Upper lobe of left lung (tissue), 6 donors: Measurements from ENCODE around the gene S100P. TPM values are rescaled to one million over a fixed set of nuclear protein-coding genes. Genes with fewer than 3 reads are reported as not detected.

Experiments used
- ATAC-seq, 2 donors: fragments of 200-7000 bp; cut with Tn5 transposase; one replicate each; pipeline ENCODE4 v1.9.1; 2022; ENCODE audit warnings: mild to moderate bottlenecking in 2 of 2, moderate library complexity in 2 of 2; ENCODE audit not compliant: low FRiP score in 2 of 2
- DNase-seq, 2 donors: peaks; one replicate each; pipeline ENCODE4 v3.0.0-alpha.2; 2019 to 2020
- H3K27ac ChIP-seq, 4 donors: fragments of 200-600 bp; sonication (generic); one replicate each; pipeline ENCODE4 v1.5.1; 2016 to 2019
- H3K27me3 ChIP-seq, 4 donors: fragments of 200-600 bp; sonication (generic); one replicate each; pipeline ENCODE4 v1.5.1; 2017 to 2019
- H3K36me3 ChIP-seq, 4 donors: fragments of 200-600 bp; sonication (generic); one replicate each; pipeline ENCODE4 v1.5.1; 2016 to 2019
- H3K4me1 ChIP-seq, 4 donors: fragments of 200-600 bp; sonication (generic); one replicate each; pipeline ENCODE4 v1.5.1; 2018 to 2019
- H3K4me3 ChIP-seq, 4 donors: fragments of 200-600 bp; sonication (generic); one replicate each; pipeline ENCODE4 v1.5.1; 2017 to 2019; ENCODE audit warnings: mild to moderate bottlenecking in 2 of 4, moderate library complexity in 1 of 4
- H3K9me3 ChIP-seq, 4 donors: fragments of 200-600 bp; sonication (generic); one replicate each; pipeline ENCODE4 v1.5.1; 2018 to 2019
- EP300 ChIP-seq, 4 donors: sonication (generic); formaldehyde crosslinking; IDR thresholded peaks; one replicate each; pipeline ENCODE4 v1.5.1; 2017; ENCODE audit warnings: antibody characterized with exemption in 4 of 4, control low read depth in 2 of 4
- POLR2A ChIP-seq, 4 donors: fragments of 450-650 bp; IDR thresholded peaks; one replicate each; pipeline ENCODE4 v1.5.1; 2016 to 2017; ENCODE audit warnings: antibody characterized with exemption in 4 of 4, mild to moderate bottlenecking in 2 of 4
- POLR2AphosphoS5 ChIP-seq, 2 donors: sonication (generic); formaldehyde crosslinking; IDR thresholded peaks; one replicate each; pipeline ENCODE4 v1.5.1; 2017; ENCODE audit warnings: antibody characterized with exemption in 2 of 2
- WGBS, 2 donors: methylation state at CpG; one replicate each; pipeline ENCODE4 v1.1.5; 2017 to 2018; 5-methylcytosine and 5-hydroxymethylcytosine counted together
- total RNA-seq, 6 donors: library from RNA; depleted of rRNA in 4 of 6; stranded (reverse); fragments of >200 nt in 4 of 6; gene quantifications; one replicate each; pipeline versions ENCODE4 v1.1.0 to v1.2.1, GENCODE V29; 2016 to 2021
- TF ChIP-seq, protein P1 (sequence below), 6 experiments: fragments of 450-650 bp in 4 of 6; fragments of 200-600 bp in 2 of 6; sonication (generic) in 2 of 6; IDR thresholded peaks; one replicate each; pipeline ENCODE4 v1.5.1; 2016 to 2019; ENCODE audit warnings: antibody characterized with exemption in 6 of 6
- donor health status: DM: no; HTN: no; CAD: no; lungs with moderate emphysema.
- donor health status: DM: no; HTN: yes; CAD: no; lungs with severe emphysema.

Gene S100P
- total RNA-seq, 6 donors from 2014 or later, result 4.1 to 22.4 (median 13.3) TPM; not detected in 2

DNA sequence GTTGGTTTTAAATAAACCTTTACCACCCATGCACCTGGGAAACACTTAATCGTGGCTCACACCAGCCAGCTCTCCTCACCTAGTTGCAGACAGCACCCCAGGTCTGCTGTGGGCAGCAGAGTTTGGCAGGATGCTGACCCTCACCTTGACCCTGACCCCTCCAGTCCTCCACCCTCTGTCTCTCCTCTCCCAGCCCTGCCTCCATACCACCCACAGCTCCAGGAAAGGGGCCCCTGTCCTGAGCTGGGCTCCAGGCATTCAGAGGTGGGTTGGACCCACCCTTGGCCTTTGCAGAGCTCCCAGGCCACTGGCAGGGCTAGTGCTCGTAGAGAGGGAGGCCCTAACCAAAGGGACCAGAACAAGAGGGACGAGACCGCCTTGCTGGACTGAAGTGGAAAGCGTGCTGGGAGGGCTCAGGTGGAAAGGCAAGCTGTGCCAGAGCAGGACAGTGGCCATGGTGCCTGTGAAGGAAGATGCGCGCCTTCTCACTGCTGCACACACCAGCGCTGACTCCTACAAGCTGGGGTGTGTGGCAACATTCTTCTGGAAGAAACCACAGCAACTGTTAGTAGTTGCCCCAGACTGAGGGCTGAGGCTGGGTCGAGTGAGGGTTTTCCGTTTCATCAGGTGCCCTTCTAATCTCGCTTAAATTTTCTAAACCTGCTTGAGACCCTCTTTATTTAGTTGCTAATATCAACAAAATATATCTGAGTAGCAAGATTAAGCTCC lies 10.7 kb upstream of the S100P start:
- TF ChIP-seq POLR2A (IDR thresholded peaks at IDR 0.05) (no peak), POLR2AphosphoS5 (IDR thresholded peaks at IDR 0.05) (no peak), EP300 (IDR thresholded peaks at IDR 0.05) (no peak)
- TF ChIP-seq, protein P1, sequence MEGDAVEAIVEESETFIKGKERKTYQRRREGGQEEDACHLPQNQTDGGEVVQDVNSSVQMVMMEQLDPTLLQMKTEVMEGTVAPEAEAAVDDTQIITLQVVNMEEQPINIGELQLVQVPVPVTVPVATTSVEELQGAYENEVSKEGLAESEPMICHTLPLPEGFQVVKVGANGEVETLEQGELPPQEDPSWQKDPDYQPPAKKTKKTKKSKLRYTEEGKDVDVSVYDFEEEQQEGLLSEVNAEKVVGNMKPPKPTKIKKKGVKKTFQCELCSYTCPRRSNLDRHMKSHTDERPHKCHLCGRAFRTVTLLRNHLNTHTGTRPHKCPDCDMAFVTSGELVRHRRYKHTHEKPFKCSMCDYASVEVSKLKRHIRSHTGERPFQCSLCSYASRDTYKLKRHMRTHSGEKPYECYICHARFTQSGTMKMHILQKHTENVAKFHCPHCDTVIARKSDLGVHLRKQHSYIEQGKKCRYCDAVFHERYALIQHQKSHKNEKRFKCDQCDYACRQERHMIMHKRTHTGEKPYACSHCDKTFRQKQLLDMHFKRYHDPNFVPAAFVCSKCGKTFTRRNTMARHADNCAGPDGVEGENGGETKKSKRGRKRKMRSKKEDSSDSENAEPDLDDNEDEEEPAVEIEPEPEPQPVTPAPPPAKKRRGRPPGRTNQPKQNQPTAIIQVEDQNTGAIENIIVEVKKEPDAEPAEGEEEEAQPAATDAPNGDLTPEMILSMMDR (IDR thresholded peaks at IDR 0.05), result no peak
- H3K9me3 ChIP-seq, result no peaks in the 10 kb centered on the region
- WGBS, 2 donors, result 72 to 82% methylated on average over 11 of the region's 11 CpGs
- H3K36me3 ChIP-seq, result peaks cover 0 to 3% (median 0%) of the 10 kb centered on the region in 4 donors
- H3K4me1 ChIP-seq, result peaks cover 0 to 3% (median 1%) of the 10 kb centered on the region in 4 donors
- no peak for ATAC-seq
- no peak overlapping the region for H3K27ac ChIP-seq
- no peak overlapping the region for H3K4me3 ChIP-seq
- no peak for DNase-seq
- H3K27me3 ChIP-seq, result no peaks in the 10 kb centered on the region

DNA sequence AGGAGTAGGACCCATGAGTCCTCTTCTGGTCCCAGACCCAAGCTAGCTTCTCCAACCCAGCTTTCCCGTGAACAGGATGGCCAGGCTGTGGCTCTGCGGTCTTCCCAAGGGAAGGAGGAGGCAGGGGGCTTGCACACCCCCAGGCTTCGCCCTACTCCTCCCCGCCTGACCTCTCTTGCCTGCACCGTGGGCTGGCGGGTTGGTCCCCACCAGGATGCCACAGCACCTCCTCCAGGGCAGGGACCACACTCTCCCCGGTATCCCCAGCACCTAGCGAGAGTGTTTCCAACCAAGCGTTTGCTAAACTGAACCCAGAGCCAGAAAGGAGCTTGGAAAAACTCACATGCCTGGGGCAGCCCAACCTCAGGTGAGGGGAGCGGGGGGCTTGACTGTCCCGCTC lies 9.0 kb upstream of the S100P start:
- Histone ChIP-seq H3K4me3 (no peak overlapping the region), H3K27me3 (no peaks in the 10 kb centered on the region), H3K9me3 (no peaks in the 10 kb centered on the region), H3K4me1 (peaks cover 4 to 20% (median 13%) of the 10 kb centered on the region in 4 donors), H3K27ac (no peak overlapping the region), H3K36me3 (no peaks in the 10 kb centered on the region)
- DNase-seq (no peak), ATAC-seq (no peak)
- 79 to 88% methylated on average over 10 to 11 of the region's 11 CpGs for WGBS, 2 donors
- TF ChIP-seq POLR2AphosphoS5 (IDR thresholded peaks at IDR 0.05) (no peak), EP300 (IDR thresholded peaks at IDR 0.05) (no peak), POLR2A (IDR thresholded peaks at IDR 0.05) (no peak)
- TF ChIP-seq, protein P1 (IDR thresholded peaks at IDR 0.05), result no peak

DNA sequence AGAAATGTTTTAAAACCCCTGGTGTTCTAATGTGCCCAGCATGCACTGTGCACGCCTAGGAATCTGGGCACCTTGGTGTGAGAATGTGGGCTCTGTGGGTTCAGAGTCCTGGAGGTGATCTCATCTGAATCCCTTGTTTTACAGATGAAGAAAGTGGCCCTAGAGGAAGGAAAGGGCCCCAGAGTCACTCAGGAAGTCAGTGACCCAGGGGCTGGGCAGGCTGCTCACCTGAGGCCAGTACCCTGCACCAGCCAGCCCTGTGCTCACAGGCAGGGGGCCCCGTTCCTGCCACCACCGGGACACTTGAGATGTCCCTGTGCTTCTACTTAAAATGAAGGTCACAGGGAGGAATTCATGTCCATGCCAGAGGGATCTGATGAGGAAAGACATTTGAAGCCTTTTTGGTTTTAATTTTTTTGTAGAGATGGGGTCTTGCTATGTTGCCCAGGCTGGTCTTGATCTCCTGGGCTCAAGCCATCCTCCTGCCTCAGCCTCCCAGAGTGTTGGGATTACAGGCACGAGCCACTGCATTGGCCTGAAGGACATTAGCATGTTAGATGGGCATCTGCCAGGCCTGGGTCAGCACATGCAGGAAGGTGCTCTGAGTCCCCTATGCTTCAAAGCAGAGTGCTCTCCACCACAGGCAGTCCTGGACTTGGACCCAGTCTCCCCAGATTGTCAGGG lies 7.4 kb upstream of the S100P start:
- H3K9me3 ChIP-seq, result no peaks in the 10 kb centered on the region
- DNase-seq (no peak), ATAC-seq (no peak)
- no peaks in the 10 kb centered on the region for H3K27me3 ChIP-seq
- no peak overlapping the region for H3K4me3 ChIP-seq
- 75 to 84% methylated on average over 2 to 4 of the region's 4 CpGs for WGBS, 2 donors
- TF ChIP-seq POLR2AphosphoS5 (IDR thresholded peaks at IDR 0.05) (no peak), EP300 (IDR thresholded peaks at IDR 0.05) (no peak), POLR2A (IDR thresholded peaks at IDR 0.05) (no peak)
- TF ChIP-seq, protein P1 (IDR thresholded peaks at IDR 0.05), result no peak
- H3K36me3 ChIP-seq, result no peaks in the 10 kb centered on the region
- H3K4me1 ChIP-seq, result peaks cover 7 to 36% (median 21%) of the 10 kb centered on the region in 4 donors
- H3K27ac ChIP-seq, result no peak overlapping the region

DNA sequence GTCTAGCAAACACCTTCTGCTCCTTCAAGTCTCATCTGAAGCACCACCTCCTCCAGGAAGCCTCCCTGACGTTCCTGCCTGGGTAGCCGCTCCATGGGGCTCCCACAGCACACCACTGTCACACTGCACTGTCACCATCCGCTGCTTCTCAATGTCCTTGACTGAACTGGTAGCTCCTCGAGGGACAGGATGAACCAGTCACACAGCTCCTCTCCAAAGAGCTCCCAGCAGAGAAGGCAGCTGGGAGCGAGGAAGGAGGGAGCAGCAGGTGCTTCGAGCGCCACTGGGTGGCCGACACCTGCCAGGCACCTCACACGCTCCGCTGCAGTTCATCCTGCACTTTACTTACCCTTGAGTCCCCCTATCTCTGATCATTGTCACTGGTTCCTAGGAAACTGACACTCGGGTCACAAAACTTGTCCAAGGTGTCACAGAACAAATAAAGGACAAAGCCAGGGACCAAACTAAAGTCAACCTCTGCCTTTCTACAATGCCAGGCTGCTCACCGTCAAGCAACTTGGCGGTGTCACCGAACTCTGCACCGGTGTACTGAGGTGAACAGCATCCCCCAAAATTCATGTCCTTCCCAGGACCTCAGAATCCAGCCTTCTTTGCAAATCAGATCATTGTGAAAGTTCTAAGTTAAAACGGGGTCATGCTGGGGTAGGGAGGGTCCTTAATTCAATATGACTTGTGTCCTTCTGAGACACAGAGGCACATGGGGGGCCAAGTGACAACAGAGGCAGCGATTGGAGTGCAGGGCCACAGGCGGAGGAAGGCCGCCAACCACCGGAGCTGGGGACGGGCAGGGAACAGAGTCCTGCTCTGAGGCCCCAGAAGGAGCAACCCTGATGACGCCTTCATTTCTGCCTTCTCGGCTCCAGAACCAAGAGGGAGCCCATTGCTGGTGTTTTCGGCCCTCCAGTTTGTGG lies 5.5 kb upstream of the S100P start:
- H3K27me3 ChIP-seq, result no peaks in the 10 kb centered on the region
- no peak overlapping the region for H3K4me3 ChIP-seq
- no peak for TF ChIP-seq POLR2A (IDR thresholded peaks at IDR 0.05)
- TF ChIP-seq EP300 (IDR thresholded peaks at IDR 0.05), result no peak
- TF ChIP-seq, protein P1 (IDR thresholded peaks at IDR 0.05), result peak in 2 of 6 experiments; percentile 20 to 24
- H3K36me3 ChIP-seq, result no peaks in the 10 kb centered on the region
- ATAC-seq (no peak), DNase-seq (no peak)
- peaks cover 7 to 47% (median 30%) of the 10 kb centered on the region in 4 donors for H3K4me1 ChIP-seq
- H3K9me3 ChIP-seq, result no peaks in the 10 kb centered on the region
- 84% methylated on average over 23 to 24 of the region's 24 CpGs for WGBS, 2 donors
- H3K27ac ChIP-seq, result peak overlapping the region; percentile 65 to 89 (median 74)
